ENCODE data around the gene WASF2. TPM values are rescaled to one million over a fixed set of nuclear protein-coding genes. Genes with fewer than 3 reads are reported as not detected.
"Not testable (repeated sequence)": the region's sequence is repeated elsewhere in the genome, so short reads cannot be mapped to it uniquely, and the experiment has no call there.

Gene WASF2
- total RNA-seq, 1 donor from 2014 or later, result 141 TPM

DNA sequence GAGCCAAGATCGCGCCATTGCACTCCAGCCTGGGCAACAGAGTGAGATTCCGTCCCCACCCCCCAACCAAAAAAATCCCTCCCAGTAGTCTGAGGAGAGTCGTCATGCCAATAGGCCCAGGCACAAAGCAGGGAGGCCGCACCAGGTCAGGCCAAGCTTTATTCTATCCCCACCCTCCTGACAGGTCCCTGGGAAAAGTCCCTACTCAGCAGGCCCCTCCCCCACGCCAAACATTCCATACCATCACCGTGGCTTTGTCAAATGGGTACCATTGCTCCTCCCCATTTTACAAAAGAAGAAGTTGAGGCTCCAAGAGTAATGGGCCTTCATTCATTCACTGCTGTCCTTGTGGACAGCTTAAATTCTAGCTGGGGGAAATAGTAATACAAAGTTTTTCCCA lies 92.2 kb downstream of the WASF2 start:
- no peak for DNase-seq (ENCODE audit: low spot score)

- DNase-seq (ENCODE audit: low spot score), result no peak
Measured at GRCh38 chr1:27397110-27397509, 92.9 kb downstream of the WASF2 start.

GRCh38 chr1:27395441-27396195 lies 94.3 kb downstream of the WASF2 start:
- peak; percentile 88 for DNase-seq (ENCODE audit: low spot score)

GRCh38 chr1:27394925-27395324 lies 95.0 kb downstream of the WASF2 start:
- no peak for DNase-seq (ENCODE audit: low spot score)

- no peak for DNase-seq (ENCODE audit: low spot score)
Measured at GRCh38 chr1:27394282-27394658, 95.7 kb downstream of the WASF2 start.

DNA sequence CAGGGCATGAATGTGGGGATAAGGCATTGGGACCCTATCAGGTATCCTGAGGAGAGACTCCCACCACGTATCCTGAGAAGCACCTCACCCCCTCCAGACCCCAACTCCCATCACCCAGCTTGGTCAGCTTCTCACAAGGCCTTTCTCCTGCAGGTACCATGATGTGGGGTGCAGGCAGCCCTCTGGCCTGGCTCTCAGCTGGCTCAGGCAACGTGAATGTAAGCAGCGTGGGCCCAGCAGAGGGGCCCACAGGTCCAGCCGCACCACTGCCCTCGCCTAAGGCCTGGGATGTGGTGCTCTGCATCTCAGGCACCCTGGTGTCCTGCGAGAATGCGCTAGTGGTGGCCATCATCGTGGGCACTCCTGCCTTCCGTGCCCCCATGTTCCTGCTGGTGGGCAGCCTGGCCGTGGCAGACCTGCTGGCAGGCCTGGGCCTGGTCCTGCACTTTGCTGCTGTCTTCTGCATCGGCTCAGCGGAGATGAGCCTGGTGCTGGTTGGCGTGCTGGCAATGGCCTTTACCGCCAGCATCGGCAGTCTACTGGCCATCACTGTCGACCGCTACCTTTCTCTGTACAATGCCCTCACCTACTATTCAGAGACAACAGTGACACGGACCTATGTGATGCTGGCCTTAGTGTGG lies 96.2 kb downstream of the WASF2 start:
- no peak for DNase-seq (ENCODE audit: low spot score)

DNA sequence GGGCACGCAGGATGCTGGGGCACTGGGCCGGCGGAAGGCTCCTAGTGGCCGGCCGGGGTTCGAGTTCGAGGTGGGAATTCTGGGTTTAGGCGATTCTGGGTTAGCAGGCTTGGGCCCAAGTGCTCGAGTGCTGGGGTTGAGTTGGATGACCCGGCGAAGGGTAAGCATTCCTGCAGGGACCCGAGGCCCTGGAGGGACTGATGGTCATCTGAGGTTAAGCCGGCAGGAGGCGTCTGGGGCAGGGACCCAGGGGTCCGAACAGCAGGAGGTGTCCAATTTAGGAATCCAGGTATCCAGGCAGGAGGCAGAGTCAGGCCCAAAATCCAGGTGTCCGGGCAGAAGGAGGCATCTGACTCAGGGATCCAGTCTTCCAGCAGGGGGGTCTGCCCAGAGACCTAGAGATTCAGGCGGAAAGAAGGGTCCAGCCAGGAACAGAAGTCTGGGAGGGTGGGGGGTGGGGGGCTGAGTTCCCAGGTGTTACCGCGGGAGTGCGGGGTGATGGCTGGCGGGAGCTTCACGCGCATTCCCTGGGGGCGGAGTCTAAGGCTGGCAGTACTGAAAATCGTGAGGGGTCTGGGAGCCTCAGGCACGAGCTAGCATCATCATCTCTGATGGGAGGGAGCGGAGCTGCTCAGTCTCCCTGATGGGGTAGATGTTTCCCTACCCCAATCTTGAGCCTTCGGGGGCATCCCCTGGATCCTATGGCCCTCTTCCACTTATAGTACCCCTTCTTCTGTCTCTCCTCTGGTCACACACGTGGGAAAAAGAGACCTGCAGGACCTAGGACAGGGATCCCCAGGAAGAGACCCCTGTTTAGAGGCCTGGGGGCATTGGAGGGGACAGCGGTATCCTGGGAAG lies 97.0 kb downstream of the WASF2 start:
- DNase-seq (ENCODE audit: low spot score), result no peak

DNA sequence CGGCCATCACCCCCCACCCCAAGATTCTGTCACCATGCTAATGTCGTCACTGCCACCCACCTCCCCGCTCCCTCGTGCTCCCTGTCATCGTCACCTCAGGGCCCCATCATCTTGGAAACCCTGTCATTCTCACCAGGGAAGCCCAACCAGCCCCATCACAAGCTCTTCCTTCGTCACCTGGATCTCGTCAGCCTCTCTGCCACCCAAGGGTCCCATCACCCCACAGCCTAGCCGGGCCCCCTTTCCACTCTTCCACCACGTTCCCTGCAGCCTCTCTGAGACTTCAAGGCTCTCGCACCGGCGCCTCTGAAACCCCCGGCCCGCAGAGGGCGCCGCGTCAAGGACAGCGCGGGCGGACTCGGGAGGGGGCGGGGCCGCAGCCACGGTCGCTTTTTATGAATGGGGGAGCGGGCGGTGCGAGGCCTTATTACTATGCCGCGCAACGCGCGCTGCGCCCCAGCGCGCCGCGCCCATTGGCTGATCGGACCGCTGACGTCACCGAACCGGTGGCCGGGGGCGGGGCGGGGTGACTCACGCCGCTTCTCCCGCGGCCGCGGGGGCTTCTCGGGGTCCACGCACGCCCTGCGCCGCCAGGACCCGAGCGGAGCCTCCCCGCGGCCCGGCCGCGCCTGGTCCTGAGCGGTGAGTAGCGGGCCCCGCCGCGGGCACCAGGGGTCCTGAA lies 97.7 kb downstream of the WASF2 start, which contains the start of gene GPR3:
Gene GPR3 (plus strand): TSS at position 527 of the 682 bp plus-strand sequence. CDS start 1,177 bp downstream, outside the sequence.
- DNase-seq (ENCODE audit: low spot score), result peak; percentile 86

DNA sequence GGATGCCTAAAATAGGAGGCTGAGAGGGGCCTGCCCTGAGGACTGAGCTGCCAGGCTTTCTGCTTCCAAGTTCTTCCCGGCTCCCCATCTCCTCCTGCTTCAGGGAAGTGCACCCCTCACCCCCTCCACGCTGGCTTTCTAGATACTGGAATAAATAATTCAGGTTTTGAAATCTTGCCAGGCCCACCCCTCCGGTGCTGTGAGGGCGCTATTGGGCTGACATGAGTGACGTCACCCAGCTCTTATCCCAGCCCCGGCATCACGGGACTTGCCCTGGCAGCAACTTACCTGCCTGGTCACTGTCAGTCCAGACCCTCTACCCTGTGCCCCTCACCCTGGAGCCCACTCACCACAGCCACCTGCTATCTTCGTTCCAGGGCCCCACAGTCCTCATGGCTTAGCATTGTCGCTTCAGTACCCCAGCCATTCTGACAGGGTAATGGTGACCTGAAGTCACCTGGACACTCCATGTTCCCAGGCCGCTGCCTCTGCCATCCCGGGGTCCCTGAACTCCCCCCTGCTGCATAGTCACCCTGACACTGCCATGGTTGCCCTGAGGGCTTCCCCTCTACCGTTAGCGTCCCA lies 98.4 kb downstream of the WASF2 start:
- DNase-seq (ENCODE audit: low spot score), result peak; percentile 75

DNA sequence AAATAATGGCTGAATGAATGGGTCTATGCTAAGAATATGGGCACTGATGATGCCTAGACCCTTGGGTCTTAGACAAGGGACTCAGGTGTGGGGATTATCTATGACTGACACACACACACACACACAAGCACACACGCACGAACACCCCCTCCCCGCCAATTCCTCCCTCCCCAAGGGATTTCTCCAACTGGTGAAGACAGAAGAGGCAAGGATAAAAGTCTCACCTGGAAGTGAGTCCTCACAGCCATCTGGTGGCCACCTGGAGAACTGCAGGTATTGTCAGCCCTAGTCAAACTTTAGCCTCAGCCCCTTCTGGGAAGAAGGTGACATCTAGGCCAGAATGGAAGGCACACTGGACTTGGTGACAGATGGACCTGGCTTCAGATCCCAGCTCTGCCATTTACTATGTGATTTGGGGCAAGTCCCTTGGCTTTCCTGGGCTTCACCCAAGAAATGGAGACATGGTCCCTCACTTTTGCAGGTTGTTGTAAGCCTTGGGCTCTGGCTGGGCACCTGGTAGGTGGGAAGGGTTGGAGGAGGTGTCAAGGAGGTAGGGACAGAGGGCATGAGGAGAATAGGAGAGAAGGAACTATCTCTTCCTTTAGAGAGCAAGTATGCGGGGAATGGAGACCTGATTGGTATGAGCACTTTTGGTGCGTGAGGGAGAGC lies 101.5 kb downstream of the WASF2 start:
- DNase-seq (ENCODE audit: low spot score), result peak; percentile 79

GRCh38 chr1:27384797-27385196 lies 105.2 kb downstream of the WASF2 start:
- not testable (repeated sequence) for DNase-seq (ENCODE audit: low spot score)

DNA sequence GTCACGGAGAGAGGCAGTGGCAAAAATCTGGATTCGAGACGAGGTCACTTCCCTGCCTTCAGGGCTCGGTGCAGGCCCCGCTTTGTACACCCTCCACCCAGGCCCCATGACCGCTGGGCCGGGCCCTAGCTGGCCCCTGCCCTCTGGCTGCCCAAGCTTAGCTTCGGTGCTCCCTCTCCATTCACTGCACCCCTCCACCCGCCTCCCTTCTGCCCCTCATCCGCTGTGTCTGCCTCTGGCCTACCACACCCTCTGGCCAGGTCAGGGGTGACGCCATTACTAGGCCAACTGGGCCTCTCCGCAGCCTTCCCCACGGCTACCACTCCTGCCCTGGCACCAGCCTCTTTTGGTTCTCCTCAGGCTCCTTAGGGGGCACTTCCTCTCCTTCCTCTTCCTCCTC lies 106.3 kb downstream of the WASF2 start:
- no peak for DNase-seq (ENCODE audit: low spot score)

DNA sequence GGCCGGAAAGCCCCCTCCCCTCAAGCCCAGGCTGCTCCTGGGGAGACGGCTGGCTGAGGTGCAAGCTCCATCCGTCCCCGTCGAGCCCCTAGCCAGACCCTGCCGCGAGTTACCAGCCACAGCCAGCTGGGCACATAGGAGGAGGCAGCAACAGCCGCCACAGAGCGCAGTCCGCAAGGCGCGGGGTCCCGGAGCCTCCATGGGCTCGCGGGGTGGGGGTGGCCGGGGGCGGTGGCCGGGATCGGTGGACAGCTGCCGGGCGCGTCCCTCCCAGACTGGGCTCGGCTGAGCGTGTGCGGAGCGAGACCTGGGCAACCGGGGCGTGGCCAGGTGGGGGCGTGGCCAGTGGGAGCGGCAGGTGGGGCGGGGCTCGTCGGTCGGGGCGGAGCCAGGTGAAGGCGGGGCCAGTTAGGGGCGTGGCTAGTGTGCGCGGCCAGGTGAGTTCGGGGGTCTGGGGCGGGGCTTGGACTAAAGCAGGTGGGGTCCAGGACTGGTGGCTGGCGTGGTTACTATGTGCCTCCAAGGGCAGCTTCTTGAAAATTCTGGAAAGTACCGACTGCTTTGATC lies 106.8 kb downstream of the WASF2 start, which contains the start of gene CD164L2:
Gene CD164L2 (minus strand): TSS at position 295 of the 567 bp plus-strand sequence. CDS start 94 bp downstream, at position 201.
- no peak for DNase-seq (ENCODE audit: low spot score)

- DNase-seq (ENCODE audit: low spot score), result no peak
Measured at GRCh38 chr1:27381969-27382762, 107.8 kb downstream of the WASF2 start.

- no peak for DNase-seq (ENCODE audit: low spot score)
Measured at GRCh38 chr1:27380766-27381733, 108.9 kb downstream of the WASF2 start.

GRCh38 chr1:27380224-27380623 lies 109.7 kb downstream of the WASF2 start:
- no peak for DNase-seq (ENCODE audit: low spot score)

DNA sequence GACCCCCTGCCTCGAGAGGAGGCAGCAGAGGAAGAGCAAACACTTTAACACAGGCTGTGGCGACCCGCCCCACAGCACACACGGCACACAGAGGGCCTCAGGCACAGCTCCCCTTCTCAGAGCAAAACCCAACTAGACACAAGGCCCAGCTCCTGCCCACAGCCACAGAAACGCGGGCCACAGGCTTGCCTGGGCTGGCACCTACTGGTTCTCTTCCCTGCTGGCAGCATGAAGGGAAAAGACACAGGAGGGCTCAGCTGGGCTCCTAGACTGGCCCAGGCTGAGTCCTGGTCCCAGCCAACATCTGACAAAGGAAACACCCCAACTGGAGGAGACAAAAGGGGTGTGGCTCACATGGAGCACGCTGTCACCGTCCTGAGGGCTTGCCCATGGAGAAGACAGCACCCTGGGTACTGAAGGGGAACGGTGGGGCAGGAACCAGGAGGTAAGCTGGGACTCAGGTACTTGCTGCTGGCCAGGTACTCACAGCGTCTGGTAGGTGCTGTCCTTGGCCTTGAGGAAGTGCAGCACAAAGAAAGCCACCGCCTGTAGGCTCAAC lies 110.3 kb downstream of the WASF2 start:
- no peak for DNase-seq (ENCODE audit: low spot score)
